Renal cortical epithelial cell (primary cell): ENCODE measurements around the gene SOX5. TPM values are rescaled to one million over a fixed set of nuclear protein-coding genes. Genes with fewer than 3 reads are reported as not detected.

Experiments used
- DNase-seq: peaks from one replicate; pipeline ENCODE4 v3.0.0-alpha.2; 2011; ENCODE audit warnings: low read depth
- total RNA-seq: library from RNA; depleted of rRNA; stranded (reverse); fragments of >200 nt; gene quantifications from 2 replicates; pipeline ENCODE4 v1.2.3, GENCODE V29; 2014

Gene SOX5
- total RNA-seq, 1 donor from 2014 or later, result 1.0 TPM

GRCh38 chr12:23687947-23688346, 261.5 kb downstream of the SOX5 start:
- DNase-seq, result no peak

DNA sequence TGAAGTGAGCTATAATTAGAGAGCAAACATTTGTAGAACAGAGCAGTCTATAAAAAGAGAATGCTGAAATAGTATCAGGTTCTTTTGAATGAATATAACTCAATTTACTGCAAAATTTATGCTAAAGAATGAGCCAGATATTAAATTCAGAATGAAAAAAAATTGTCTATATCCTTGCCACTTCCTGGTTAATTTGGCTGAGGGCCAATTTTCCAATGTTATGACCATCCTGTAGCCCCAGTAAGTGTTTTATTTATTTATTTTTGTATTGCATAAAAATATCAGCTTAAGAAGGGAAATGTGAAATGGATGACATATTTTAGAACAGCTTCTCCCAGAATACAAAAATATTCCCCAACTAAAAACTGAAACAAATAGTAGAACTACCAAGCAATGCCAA, 263.4 kb downstream of the SOX5 start:
- DNase-seq, result no peak

DNA sequence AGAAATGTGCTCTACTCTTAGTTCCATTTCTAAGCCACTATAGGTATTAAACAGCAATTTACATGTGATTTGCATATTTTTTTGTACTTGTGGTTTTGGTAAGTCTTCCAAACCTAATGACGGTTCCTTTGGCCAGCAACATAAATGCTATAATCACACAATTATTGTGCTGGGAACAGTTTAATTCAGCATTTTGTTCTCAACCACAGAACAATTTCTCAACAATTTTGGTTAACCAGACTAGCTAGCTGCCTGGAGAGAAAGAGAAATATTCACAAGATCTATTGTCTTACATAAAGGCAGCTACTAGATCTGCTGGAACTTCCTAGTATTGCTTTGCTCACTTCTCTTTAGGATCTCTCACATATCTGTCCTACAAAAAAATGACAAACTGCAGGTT, 265.3 kb downstream of the SOX5 start:
- peak; percentile 63 for DNase-seq

GRCh38 chr12:23681237-23681636, 268.2 kb downstream of the SOX5 start:
- no peak for DNase-seq

DNA sequence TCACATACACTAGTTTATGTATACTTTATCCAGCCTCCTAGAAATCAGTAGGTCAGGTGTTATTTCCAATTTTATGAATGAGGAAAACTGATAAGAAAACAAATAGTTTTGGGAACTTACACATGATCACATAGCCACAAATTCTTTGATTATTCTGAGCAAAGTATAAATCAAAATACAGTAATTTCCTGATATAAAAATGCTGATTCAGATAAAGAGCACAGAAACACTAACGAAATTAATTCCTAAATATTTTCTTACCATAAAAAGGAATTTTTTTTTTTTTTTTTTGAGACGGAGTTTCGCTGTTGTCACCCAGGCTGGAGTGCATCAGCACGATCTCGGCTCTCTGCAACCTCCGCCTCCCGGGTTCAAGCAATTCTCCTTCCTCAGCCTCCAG, 275.4 kb downstream of the SOX5 start:
- no peak for DNase-seq

DNA sequence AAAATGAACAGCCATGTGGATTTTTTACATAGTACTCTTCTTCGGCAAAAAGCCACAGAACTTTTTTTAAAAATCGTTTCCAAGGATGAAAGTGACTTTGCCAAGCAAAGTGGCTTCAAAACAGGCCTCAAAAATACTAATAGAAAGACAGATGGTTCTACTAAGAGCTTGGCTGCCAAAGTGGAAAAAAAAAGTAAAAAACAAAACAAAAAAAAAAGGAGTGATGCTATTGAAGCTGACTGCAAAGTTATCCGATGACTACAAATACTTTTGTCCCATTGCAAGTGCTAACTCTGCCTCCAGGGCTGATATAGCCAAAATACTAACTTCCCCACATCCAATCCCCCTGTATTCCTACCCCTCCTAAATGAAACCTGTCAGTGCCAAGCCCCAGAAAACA, 277.6 kb downstream of the SOX5 start:
- no peak for DNase-seq

DNA sequence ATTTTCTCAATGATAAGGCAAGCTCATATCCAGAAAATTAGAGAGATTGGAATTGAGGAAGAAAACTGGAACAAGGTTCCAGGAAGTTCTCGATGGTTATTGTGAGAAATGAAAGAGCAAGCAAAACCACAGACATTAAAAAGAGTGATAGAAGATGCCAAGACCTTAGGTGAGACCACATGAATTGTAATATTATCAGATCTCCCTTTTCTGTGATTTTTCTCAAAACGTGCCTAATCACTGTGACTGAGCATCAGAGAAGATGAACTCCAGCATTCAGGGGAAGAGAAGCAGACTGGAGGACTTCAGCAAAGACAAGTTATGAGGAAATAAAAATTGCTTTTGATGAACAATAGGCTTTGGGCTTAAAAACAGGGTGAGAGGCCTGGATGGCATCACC, 278.8 kb downstream of the SOX5 start:
- no peak for DNase-seq

GRCh38 chr12:23669691-23670090, 279.8 kb downstream of the SOX5 start:
- no peak for DNase-seq

- no peak for DNase-seq
Observed at GRCh38 chr12:23666866-23667265, 282.6 kb downstream of the SOX5 start.

GRCh38 chr12:23662966-23663365, 286.5 kb downstream of the SOX5 start:
- peak; percentile 0 for DNase-seq

GRCh38 chr12:23659131-23659530, 290.3 kb downstream of the SOX5 start:
- DNase-seq, result peak; percentile 97

- no peak for DNase-seq
Observed at GRCh38 chr12:23657598-23657997, 291.9 kb downstream of the SOX5 start.

- no peak for DNase-seq
Observed at GRCh38 chr12:23655884-23656283, 293.6 kb downstream of the SOX5 start.

GRCh38 chr12:23655112-23655511, 294.4 kb downstream of the SOX5 start:
- DNase-seq, result peak; percentile 6

GRCh38 chr12:23648546-23648945, 300.9 kb downstream of the SOX5 start:
- no peak for DNase-seq

GRCh38 chr12:23640754-23641153, 308.7 kb downstream of the SOX5 start:
- no peak for DNase-seq

GRCh38 chr12:23634344-23634743, 315.1 kb downstream of the SOX5 start:
- no peak for DNase-seq

GRCh38 chr12:23631786-23632377, 317.6 kb downstream of the SOX5 start:
- DNase-seq, result peak; percentile 59

DNA sequence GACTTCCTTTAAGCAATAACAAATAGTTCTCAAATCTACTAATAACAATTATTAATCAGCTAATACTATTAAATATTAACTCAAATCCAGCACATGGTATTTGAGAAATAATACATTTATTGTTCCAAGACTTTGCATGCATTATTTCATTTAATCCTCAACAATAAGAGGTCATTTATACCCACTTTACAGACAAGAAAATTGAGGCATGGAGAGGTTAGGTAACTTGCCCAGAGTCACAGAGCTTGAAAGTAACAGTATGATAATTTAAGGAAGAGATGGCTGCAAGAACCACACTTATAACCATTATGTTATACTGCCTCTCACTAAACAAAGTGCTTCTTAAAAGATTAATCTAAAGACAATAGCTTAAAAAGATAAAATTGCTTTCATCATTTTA, 318.9 kb downstream of the SOX5 start:
- no peak for DNase-seq

GRCh38 chr12:23628806-23629205, 320.7 kb downstream of the SOX5 start:
- DNase-seq, result no peak

GRCh38 chr12:23626791-23627190, 322.7 kb downstream of the SOX5 start:
- no peak for DNase-seq

GRCh38 chr12:23621900-23622299, 327.6 kb downstream of the SOX5 start:
- no peak for DNase-seq

DNA sequence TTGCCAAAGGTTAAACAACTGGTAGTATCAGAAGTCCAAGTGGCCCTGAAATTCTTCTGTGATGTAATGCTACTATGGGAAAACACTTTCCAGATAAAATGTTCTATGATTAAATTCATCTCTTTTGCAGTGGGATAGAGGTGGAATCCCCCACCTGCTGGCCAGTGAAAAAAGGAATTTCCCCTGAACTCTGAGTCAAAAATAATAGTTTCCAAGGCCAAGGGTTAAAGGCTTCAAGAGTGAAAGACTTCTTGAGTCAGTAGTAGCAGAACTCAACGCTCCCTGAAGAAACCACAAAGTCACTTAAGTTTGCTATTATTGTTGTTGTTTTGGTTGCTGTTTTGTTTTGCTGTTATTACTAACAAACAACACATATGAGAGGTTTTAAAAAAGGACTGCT, 330.8 kb downstream of the SOX5 start:
- no peak for DNase-seq

DNA sequence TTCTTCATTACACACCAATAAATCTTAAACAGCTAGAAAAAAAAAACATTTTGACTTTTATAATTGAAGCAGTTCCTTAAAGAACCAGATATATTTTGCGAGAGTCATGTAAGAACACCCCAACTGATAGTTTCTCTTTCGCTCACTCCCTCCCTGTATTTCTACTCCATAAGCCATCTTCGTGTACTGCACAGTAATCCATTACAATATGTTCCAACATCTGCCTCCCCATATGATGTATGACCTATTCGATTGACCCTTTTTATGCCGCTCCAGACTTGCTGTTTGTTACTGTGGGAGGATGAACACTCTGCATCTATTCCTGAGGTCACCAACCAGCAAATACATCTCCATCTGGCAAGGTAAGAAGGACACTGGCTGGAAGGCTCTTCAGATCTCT, 331.7 kb downstream of the SOX5 start:
- DNase-seq, result no peak

DNA sequence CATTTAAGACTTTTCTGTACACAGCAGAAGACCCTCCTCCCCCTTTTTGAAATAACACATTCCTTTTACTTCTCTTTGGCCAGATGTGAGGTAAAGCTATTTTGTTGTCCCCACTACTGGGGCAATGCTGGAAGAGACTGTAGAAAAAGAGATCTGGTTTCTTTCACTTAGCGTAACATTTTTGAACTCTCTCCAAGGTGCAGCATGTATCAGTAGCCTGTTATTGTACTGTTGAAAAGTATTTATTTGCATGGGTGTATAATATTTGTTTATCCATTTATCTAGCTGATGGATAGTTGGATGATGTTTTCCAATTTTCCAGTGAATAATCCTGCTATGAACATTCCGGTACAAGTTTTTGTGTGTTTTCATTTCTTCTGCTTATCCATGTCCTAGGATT, 335.2 kb downstream of the SOX5 start:
- DNase-seq, result no peak
